Dendritic cell treated with granulocyte-macrophage colony-stimulating factor and Interleukin-4, amounts not matched to agents 40 ng/mL and 50 ng/mL, for 4 days (primary cell): ENCODE data around the gene TMEM256.
A peak's percentile ranks its signal among the peaks of the same experiment; 100 is the strongest.

Experiments used
- H3K27ac Mint-ChIP-seq: one replicate; pipeline ENCODE4 v1.8.0; 2022; ENCODE audit warnings: mild to moderate bottlenecking, mixed read lengths
- H3K27me3 Mint-ChIP-seq: one replicate; pipeline ENCODE4 v1.8.0; 2022; ENCODE audit warnings: mild to moderate bottlenecking, mixed read lengths
- H3K36me3 Mint-ChIP-seq: one replicate; pipeline ENCODE4 v1.8.0; 2022; ENCODE audit warnings: low read depth, mixed read lengths
- H3K4me1 Mint-ChIP-seq: one replicate; pipeline ENCODE4 v1.8.0; 2022; ENCODE audit warnings: low read depth, mixed read lengths
- H3K4me3 Mint-ChIP-seq: one replicate; pipeline ENCODE4 v1.8.0; 2022; ENCODE audit warnings: mild to moderate bottlenecking, moderate library complexity, mixed read lengths
- H3K9me3 Mint-ChIP-seq: one replicate; pipeline ENCODE4 v1.8.0; 2022; ENCODE audit warnings: mixed read lengths
- intact Hi-C: fragments of 100-400 bp; cut with micrococcal nuclease; formaldehyde crosslinking; loops from one replicate; pipeline ENCODE4 v1.15.0; 2022

Gene TMEM256

GRCh38 chr17:7437950-7438614 is 34.2 kb upstream of the TMEM256 start:
- Mint-ChIP-seq H3K36me3 (peaks cover 25% of the 10 kb centered on the region), H3K4me3 (peak overlapping the region; percentile 86), H3K4me1 (peaks cover 46% of the 10 kb centered on the region), H3K27ac (peak overlapping the region; percentile 53), H3K9me3 (no peaks in the 10 kb centered on the region), H3K27me3 (peaks cover 51% of the 10 kb centered on the region)
- intact Hi-C loops = loop anchor here (2.0 to 5.0 kb wide), 2 partner anchors 86 to 123 kb away; partner anchors contain the start of genes KCTD11 and SENP3

GRCh38 chr17:7437369-7437863 is 33.5 kb upstream of the TMEM256 start:
- Mint-ChIP-seq H3K9me3 (no peaks in the 10 kb centered on the region), H3K36me3 (peaks cover 25% of the 10 kb centered on the region), H3K27ac (peak overlapping the region; percentile 53), H3K4me3 (peak overlapping the region; percentile 86), H3K4me1 (peaks cover 46% of the 10 kb centered on the region), H3K27me3 (peaks cover 45% of the 10 kb centered on the region)
- intact Hi-C loops = loop anchor here (2.0 to 5.0 kb wide), 2 partner anchors 85 to 123 kb away; partner anchors contain the start of genes KCTD11 and SENP3

DNA sequence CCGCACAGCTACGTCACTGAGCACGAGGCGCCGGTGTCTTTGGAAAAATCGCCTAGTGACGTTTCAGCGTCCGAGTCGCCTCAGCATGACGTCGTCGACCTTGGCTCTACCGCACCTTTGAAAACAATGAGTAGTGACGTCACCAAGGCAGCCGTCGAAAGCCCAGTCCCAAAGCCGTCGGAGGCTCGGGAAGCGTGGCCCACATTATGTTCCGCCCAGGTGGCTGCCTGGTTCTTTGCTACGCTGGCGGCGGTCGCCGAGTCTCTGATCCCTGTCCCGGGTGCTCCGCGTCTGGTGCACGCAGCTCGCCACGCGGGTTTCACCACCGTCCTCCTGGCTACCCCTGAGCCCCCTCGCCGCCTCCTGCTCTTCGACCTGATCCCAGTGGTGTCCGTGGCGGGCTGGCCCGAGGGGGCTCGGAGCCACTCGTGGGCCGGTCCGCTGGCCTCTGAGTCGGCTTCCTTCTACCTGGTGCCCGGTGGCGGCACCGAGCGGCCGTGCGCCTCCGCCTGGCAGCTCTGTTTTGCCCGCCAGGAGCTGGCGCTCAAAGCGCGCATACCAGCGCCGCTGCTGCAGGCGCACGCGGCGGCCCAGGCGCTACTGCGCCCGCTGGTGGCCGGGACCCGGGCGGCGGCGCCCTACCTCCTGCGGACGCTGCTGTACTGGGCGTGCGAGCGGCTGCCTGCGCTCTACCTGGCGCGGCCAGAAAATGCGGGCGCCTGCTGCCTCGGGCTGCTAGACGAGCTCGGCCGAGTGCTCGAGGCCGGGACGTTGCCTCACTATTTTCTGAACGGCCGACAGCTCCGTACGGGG is 32.9 kb upstream of the TMEM256 start:
- no peaks in the 10 kb centered on the region for H3K9me3 Mint-ChIP-seq
- peak overlapping the region; percentile 90 for H3K27ac Mint-ChIP-seq
- peak overlapping the region; percentile 86 for H3K4me3 Mint-ChIP-seq
- intact Hi-C loops = loop anchor here (2.0 to 5.0 kb wide), 2 partner anchors 84 to 124 kb away; partner anchors contain the start of genes KCTD11 and SENP3
- peaks cover 25% of the 10 kb centered on the region for H3K36me3 Mint-ChIP-seq
- peaks cover 38% of the 10 kb centered on the region for H3K27me3 Mint-ChIP-seq
- peaks cover 46% of the 10 kb centered on the region for H3K4me1 Mint-ChIP-seq

DNA sequence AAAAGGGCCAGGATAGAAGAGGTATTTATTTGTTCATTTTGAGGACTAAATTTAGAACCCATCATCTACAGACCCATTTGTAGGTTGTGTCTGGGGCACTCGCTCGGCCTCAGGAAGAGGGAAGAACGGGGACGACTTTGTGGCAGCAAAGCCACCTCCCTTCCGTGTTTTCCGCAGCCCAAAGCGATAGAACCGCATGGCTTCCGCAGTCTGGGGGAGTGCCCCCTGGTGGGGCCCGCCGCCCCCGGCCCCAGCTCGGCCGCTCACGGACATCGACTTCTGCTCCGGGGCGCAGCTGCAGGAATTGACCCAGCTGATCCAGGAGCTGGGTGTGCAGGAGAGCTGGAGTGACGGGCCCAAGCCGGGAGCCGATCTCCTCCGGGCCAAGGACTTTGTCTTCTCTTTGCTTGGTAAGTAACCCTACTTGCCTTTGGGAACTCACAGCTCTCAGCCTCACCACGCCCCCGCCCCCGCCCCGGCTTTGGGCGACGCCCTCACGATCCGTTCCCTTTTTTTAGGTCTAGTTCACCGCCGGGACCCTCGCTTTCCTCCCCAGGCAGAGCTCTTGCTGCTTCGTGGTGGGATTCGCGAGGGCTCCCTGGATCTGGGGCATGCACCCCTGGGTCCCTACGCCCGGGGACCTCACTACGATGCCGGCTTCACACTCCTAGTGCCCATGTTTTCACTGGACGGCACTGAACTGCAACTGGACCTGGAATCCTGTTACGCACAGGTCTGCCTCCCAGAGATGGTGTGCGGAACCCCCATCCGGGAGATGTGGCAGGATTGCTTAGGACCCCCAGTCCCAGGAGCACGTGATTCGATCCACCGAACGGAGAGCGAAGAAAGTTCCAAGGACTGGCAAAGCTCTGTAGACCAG is 32.0 kb upstream of the TMEM256 start:
- Mint-ChIP-seq H3K27ac (peak overlapping the region; percentile 90), H3K4me1 (peaks cover 45% of the 10 kb centered on the region), H3K27me3 (peaks cover 30% of the 10 kb centered on the region), H3K9me3 (no peaks in the 10 kb centered on the region), H3K4me3 (peak overlapping the region; percentile 86), H3K36me3 (peaks cover 25% of the 10 kb centered on the region)
- intact Hi-C loops = loop anchor here (1.0 to 5.0 kb wide), 4 partner anchors 32 to 125 kb away; partner anchors contain the start of genes KCTD11, POLR2A, SENP3 and TMEM256

- intact Hi-C loops = no loop called here
- peaks cover 2% of the 10 kb centered on the region for H3K27me3 Mint-ChIP-seq
- H3K4me3 Mint-ChIP-seq = no peak overlapping the region
- H3K27ac Mint-ChIP-seq = no peak overlapping the region
- H3K36me3 Mint-ChIP-seq = peaks cover 17% of the 10 kb centered on the region
- no peaks in the 10 kb centered on the region for H3K9me3 Mint-ChIP-seq
- peaks cover 13% of the 10 kb centered on the region for H3K4me1 Mint-ChIP-seq
Observed at GRCh38 chr17:7432296-7432695, 28.4 kb upstream of the TMEM256 start.

DNA sequence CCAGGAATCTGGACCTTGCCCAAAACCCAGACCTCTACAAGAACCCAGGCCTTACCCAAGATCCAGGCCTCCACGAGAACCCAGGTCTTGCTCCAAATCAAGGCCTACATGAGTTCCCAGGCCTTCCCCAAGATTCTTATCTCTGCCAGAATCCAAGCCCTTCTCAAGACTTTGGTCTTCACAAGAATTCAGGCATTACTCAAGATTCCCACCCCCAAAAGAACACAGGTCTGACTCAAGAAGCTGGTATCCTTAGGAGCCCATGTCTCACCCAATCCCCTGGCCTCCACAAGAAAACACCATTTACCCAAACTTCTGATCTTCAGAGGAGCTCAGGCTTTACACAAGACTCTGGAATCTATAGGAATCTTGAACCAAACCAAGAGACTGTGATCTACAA is 27.3 kb upstream of the TMEM256 start:
- peaks cover 5% of the 10 kb centered on the region for H3K4me1 Mint-ChIP-seq
- intact Hi-C loops = no loop called here
- peaks cover 10% of the 10 kb centered on the region for H3K36me3 Mint-ChIP-seq
- H3K27me3 Mint-ChIP-seq = peaks cover 2% of the 10 kb centered on the region
- H3K27ac Mint-ChIP-seq = no peak overlapping the region
- no peaks in the 10 kb centered on the region for H3K9me3 Mint-ChIP-seq
- no peak overlapping the region for H3K4me3 Mint-ChIP-seq

GRCh38 chr17:7429722-7430121 is 25.8 kb upstream of the TMEM256 start:
- H3K36me3 Mint-ChIP-seq = no peaks in the 10 kb centered on the region
- H3K4me3 Mint-ChIP-seq = no peak overlapping the region
- no peaks in the 10 kb centered on the region for H3K9me3 Mint-ChIP-seq
- no peaks in the 10 kb centered on the region for H3K4me1 Mint-ChIP-seq
- no peak overlapping the region for H3K27ac Mint-ChIP-seq
- peaks cover 6% of the 10 kb centered on the region for H3K27me3 Mint-ChIP-seq
- intact Hi-C loops = no loop called here

DNA sequence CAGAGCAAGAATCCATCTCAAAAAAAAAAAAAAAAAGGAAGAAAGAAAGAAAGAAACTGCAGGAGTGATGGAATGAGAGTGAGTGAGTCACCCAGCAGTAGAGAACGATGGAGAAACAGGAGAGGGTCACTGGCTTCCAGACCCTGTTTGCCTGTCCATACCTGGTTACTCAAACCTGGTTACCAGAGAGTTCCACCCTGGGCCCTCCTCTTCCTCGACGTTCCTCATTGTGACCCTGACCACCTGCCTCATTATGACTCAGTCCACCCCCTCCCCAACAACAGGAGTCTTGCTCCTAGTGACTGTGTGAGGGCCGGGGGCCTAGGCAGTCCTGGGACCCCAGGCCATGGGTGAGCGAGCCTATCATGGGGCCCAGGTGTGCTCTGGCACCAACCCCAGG is 24.7 kb upstream of the TMEM256 start, which contains the start of gene SPEM3:
TSS of gene SPEM3 (plus strand) at position 301 of the 400 bp plus-strand sequence. CDS start at position 347, 46 bp downstream.
- H3K27ac Mint-ChIP-seq = no peak within 1 kb of the TSS
- H3K9me3 Mint-ChIP-seq = no peaks in the 10 kb centered on the region
- H3K36me3 Mint-ChIP-seq = no peaks in the 10 kb centered on the region
- H3K4me1 Mint-ChIP-seq = no peaks in the 10 kb centered on the region
- no peak within 1 kb of the TSS for H3K4me3 Mint-ChIP-seq
- intact Hi-C loops = no loop called here
- peaks cover 6% of the 10 kb centered on the region for H3K27me3 Mint-ChIP-seq

DNA sequence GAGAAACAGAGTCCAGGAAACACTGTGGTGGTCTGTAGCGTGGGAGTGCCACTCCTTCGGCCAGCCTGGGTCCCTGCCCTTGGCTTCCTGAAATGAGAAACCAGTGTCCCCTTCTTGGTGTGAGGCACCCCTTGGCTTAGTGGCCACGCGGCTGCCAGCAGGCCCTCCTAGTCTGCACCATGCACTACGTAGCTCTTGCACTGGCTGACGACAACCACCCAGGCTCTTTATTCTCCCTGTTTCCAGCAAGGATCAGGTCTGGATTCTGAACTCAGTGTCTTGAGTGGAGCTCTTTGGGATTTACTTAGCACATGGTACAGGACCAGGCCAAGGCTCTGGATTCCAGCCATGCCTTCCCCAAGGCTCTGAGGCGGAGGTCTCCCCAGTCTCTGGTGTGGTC is 23.7 kb upstream of the TMEM256 start:
- Mint-ChIP-seq H3K27ac (no peak overlapping the region), H3K36me3 (no peaks in the 10 kb centered on the region), H3K4me1 (no peaks in the 10 kb centered on the region), H3K9me3 (no peaks in the 10 kb centered on the region), H3K27me3 (peaks cover 6% of the 10 kb centered on the region), H3K4me3 (no peak overlapping the region)
- intact Hi-C loops = no loop called here

- Mint-ChIP-seq H3K9me3 (no peaks in the 10 kb centered on the region), H3K27me3 (peaks cover 6% of the 10 kb centered on the region), H3K4me3 (no peak overlapping the region), H3K27ac (no peak overlapping the region), H3K4me1 (no peaks in the 10 kb centered on the region), H3K36me3 (no peaks in the 10 kb centered on the region)
- intact Hi-C loops = no loop called here
Observed at GRCh38 chr17:7426896-7427489, 23.1 kb upstream of the TMEM256 start.

DNA sequence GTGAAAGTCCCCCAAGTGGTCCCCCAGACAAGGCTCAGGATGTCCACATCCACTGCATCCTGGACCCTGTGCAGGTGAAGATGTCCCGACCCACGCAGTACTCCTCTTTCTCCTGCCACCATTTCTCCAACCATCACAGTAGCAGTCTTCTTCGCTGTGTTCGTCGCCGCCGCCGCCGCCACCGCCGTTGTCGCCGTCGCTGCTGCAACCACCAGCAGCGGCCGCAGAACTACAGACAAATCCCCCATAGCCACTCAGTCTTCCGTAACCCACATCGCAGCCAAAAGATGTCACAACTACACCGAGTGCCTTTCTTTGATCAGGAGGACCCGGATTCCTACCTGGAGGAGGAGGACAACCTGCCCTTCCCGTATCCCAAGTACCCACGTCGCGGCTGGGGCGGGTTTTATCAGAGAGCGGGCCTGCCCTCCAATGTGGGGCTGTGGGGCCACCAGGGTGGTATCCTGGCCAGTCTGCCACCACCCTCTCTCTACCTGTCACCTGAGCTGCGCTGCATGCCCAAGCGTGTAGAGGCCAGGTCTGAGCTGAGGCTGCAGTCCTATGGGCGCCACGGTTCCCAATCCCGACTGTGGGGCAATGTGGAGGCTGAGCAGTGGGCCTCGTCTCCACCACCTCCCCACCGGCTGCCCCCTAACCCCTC is 22.4 kb upstream of the TMEM256 start:
- Mint-ChIP-seq H3K27ac (no peak overlapping the region), H3K36me3 (no peaks in the 10 kb centered on the region), H3K27me3 (peaks cover 6% of the 10 kb centered on the region), H3K9me3 (no peaks in the 10 kb centered on the region), H3K4me1 (no peaks in the 10 kb centered on the region), H3K4me3 (no peak overlapping the region)
- intact Hi-C loops = no loop called here

GRCh38 chr17:7425756-7426155 is 21.9 kb upstream of the TMEM256 start:
- H3K9me3 Mint-ChIP-seq = no peaks in the 10 kb centered on the region
- intact Hi-C loops = no loop called here
- H3K36me3 Mint-ChIP-seq = no peaks in the 10 kb centered on the region
- no peak overlapping the region for H3K4me3 Mint-ChIP-seq
- H3K27ac Mint-ChIP-seq = no peak overlapping the region
- no peaks in the 10 kb centered on the region for H3K4me1 Mint-ChIP-seq
- H3K27me3 Mint-ChIP-seq = peaks cover 6% of the 10 kb centered on the region

- no peaks in the 10 kb centered on the region for H3K9me3 Mint-ChIP-seq
- no peaks in the 10 kb centered on the region for H3K36me3 Mint-ChIP-seq
- no peaks in the 10 kb centered on the region for H3K4me1 Mint-ChIP-seq
- H3K27ac Mint-ChIP-seq = no peak within 1 kb of the TSS
- H3K4me3 Mint-ChIP-seq = no peak within 1 kb of the TSS
- H3K27me3 Mint-ChIP-seq = peaks cover 6% of the 10 kb centered on the region
- intact Hi-C loops = no loop called here
Observed at GRCh38 chr17:7425316-7425715, 21.4 kb upstream of the TMEM256 start, which contains the start of gene SPEM2. Gene SPEM2, plus strand, starts transcription at chr17:7425616. Its CDS starts 73 bp downstream, at chr17:7425689.
